Nephron (organoid): ENCODE results near the gene VCX.

Source experiments
- H3K27ac Mint-ChIP-seq, 3 experiments: 2 replicates each; pipeline ENCODE4 v1.8.0; 2020; ENCODE audit warnings: mixed read lengths in 3 of 3, mild to moderate bottlenecking in 2 of 3, moderate library complexity in 1 of 3
- H3K27me3 Mint-ChIP-seq: 2 replicates; pipeline ENCODE4 v1.8.0; 2021; ENCODE audit warnings: low read depth, mild to moderate bottlenecking, moderate library complexity, mixed read lengths
- H3K36me3 Mint-ChIP-seq: 2 replicates; pipeline ENCODE4 v1.8.0; 2020; ENCODE audit warnings: low read depth, mixed read lengths
- H3K4me1 Mint-ChIP-seq: 2 replicates; pipeline ENCODE4 v1.8.0; 2020; ENCODE audit warnings: mixed read lengths
- H3K4me3 Mint-ChIP-seq, 3 experiments: 2 replicates each; pipeline ENCODE4 v1.8.0; 2020; ENCODE audit warnings: mild to moderate bottlenecking in 3 of 3, mixed read lengths in 3 of 3, moderate library complexity in 2 of 3
- H3K9me3 Mint-ChIP-seq: 2 replicates; pipeline ENCODE4 v1.8.0; 2020; ENCODE audit warnings: mixed read lengths
- CTCF ChIP-seq, 3 experiments: fragments of 200-600 bp; sonication (generic); IDR thresholded peaks; one replicate each; pipeline ENCODE4 v1.5.0; 2021; ENCODE audit warnings: antibody characterized with exemption in 3 of 3; ENCODE audit not compliant: unreplicated experiment in 3 of 3

VCX gene

DNA sequence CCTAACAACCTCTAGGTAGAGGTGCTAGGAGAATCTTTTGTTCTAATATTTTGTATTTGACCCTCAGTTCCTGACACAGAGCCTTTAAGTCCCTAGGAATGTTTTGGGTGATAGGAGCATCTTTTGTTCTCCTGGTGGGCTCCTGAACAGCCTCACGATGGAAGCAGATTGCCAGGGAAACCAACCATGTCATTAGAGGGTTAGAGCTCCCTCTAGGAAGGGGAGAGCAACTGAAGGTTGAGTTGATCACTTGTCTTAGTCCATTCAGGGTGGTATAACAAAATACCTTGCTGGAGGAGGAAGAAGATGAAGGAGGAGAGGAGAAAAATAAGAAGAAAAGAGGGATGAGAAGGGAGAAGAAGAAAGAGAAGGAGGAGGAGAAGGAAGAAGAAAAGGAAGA, 9.2 kb downstream of the VCX start:
- Mint-ChIP-seq H3K9me3 (no peaks in the 10 kb centered on the region), H3K36me3 (no peaks in the 10 kb centered on the region), H3K4me3 (no peak overlapping the region), H3K4me1 (no peaks in the 10 kb centered on the region), H3K27ac (no peak overlapping the region), H3K27me3 (peaks cover 4% of the 10 kb centered on the region)
- TF ChIP-seq CTCF (IDR thresholded peaks at IDR 0.05; ENCODE audit: unreplicated experiment in 3 of 3), result no peak

- H3K4me1 Mint-ChIP-seq, result no peaks in the 10 kb centered on the region
These were observed 29.1 kb downstream of the VCX start for GRCh38 chrX:7872042-7872441.

DNA sequence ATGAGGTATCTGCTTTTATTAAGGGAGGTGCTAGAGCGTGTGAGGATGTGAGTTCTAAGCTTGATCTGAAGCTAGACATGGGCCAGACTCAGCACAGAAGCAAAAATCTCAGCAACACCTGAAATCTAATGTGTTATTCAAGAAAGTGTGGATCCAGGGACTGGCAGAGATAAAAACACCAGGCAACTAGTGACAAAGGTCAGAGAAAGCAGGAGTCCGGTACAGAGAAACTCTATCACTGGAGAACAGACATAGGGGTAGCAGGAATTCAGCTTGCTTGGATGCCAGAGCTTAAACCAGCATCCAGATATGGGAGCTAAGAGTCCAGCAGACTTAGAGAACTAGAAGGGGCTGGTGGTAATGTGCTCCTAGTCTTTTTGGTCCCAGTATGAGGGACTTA, 34.0 kb downstream of the VCX start:
- H3K27ac Mint-ChIP-seq, result no peak overlapping the region
- no peaks in the 10 kb centered on the region for H3K9me3 Mint-ChIP-seq
- no peaks in the 10 kb centered on the region for H3K4me1 Mint-ChIP-seq
- H3K4me3 Mint-ChIP-seq, result no peak overlapping the region
- no peak for TF ChIP-seq CTCF (IDR thresholded peaks at IDR 0.05; ENCODE audit: unreplicated experiment in 3 of 3)
- H3K36me3 Mint-ChIP-seq, result no peaks in the 10 kb centered on the region
- peaks cover 3% of the 10 kb centered on the region for H3K27me3 Mint-ChIP-seq

More at GRCh38 chrX:7872042-7872441, 29.1 kb downstream of the VCX start:
- Mint-ChIP-seq H3K36me3 (no peaks in the 10 kb centered on the region), H3K9me3 (no peaks in the 10 kb centered on the region), H3K4me3 (no peak overlapping the region), H3K27me3 (peaks cover 3% of the 10 kb centered on the region), H3K27ac (no peak overlapping the region)
- no peak for TF ChIP-seq CTCF (IDR thresholded peaks at IDR 0.05; ENCODE audit: unreplicated experiment in 3 of 3)

- Mint-ChIP-seq H3K36me3 (no peaks in the 10 kb centered on the region), H3K27ac (no peak overlapping the region), H3K4me3 (no peak overlapping the region), H3K4me1 (peaks cover 14% of the 10 kb centered on the region), H3K27me3 (no peaks in the 10 kb centered on the region), H3K9me3 (no peaks in the 10 kb centered on the region)
- TF ChIP-seq CTCF (IDR thresholded peaks at IDR 0.05; ENCODE audit: unreplicated experiment in 3 of 3), result no peak
These were observed 46.2 kb downstream of the VCX start for GRCh38 chrX:7889135-7889534.

GRCh38 chrX:7889680-7890079, 46.7 kb downstream of the VCX start:
- Mint-ChIP-seq H3K36me3 (no peaks in the 10 kb centered on the region), H3K9me3 (no peaks in the 10 kb centered on the region), H3K4me1 (peaks cover 11% of the 10 kb centered on the region), H3K27me3 (no peaks in the 10 kb centered on the region), H3K27ac (no peak overlapping the region), H3K4me3 (no peak overlapping the region)
- no peak for TF ChIP-seq CTCF (IDR thresholded peaks at IDR 0.05; ENCODE audit: unreplicated experiment in 3 of 3)

DNA sequence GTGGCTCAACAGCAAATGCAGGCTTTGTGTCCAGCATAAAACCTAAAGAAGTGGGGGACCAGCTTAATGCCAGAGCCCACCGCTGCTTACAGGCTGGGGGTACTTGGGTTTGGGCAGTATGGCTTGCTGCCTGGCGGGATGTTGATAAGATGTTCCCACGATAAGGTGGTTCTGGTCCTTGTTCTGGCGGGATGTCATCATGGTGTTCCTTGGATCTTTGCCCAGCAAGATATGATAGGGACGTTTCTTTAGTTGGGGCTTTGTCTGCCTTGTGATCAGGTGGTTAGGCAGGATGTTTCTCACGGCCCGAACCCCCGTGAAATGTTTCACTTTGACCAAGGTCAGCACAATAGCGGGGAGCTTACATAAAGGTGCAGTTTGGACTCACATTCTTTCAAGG, 49.0 kb downstream of the VCX start:
- H3K4me3 Mint-ChIP-seq, result no peak overlapping the region
- H3K36me3 Mint-ChIP-seq, result no peaks in the 10 kb centered on the region
- H3K4me1 Mint-ChIP-seq, result peaks cover 5% of the 10 kb centered on the region
- H3K27me3 Mint-ChIP-seq, result peaks cover 4% of the 10 kb centered on the region
- no peak for TF ChIP-seq CTCF (IDR thresholded peaks at IDR 0.05; ENCODE audit: unreplicated experiment in 3 of 3)
- no peak overlapping the region for H3K27ac Mint-ChIP-seq
- no peaks in the 10 kb centered on the region for H3K9me3 Mint-ChIP-seq
